ENCODE results near the gene TSSK6.

TSSK6 gene

DNA sequence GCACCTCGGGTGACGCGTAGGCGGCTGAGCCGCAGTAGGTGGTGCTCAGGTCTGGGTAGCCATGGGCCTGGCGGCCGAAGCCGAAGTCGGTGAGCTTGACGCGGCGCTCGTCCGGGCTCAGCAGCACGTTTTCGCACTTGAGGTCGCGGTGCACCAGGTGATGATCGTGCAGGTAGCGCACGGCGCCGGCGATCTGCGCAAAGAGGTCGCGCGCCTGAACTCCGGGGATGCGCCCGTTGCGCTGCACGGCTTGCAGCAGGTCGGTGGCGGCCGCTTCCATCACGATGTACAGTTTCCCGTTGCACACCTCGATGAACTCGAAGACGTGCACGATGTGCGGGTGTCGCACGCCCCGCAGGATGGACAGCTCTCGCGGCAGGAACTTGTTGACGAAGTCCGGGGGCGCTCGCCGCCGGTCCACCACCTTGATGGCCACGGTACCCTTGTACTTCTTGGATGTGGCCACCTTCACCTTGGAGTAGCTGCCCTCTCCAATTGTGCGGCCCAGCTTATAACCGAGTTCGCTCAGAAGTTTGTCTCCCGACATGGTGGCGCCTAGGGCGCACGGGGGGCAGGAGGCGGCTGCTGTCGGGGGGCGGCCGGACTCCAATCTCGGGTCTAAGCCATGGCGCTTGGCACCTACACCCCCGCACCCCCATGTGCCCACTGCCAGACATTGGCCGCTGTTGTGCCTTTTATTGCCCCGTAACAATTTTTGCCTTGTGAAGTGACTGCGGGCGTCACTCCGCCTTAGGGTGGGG lies at the start of gene TSSK6:
TSS of gene TSSK6 (minus strand) at position 668 of the 761 bp plus-strand sequence. CDS start at position 547, 121 bp downstream.
- no peak for FAIRE-seq

DNA sequence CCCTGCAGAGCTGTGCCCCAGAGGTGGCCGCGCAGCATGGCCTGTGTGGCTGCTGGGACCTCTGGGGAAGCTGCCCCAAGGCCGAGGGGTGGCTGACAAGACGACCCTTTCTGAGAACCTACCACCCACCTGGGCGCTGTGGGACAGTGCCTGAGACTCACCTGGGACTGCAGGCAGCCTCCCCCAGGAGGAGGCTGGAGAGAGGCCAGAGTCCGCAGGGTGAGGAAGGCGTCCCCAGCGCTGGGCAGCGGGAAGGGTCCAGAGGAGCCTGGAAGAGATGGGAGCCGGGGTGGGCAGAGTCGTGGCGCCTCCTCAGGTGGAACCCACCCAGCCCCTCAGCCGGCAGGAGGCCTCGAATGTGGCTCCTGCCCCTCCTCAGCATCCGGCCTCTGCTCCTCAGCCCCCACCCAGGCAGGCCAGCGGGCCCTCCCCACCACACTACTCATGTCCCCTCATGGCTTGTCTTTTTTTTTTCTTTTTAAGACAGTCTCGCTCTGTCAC lies 48.0 kb upstream of the TSSK6 start:
- FAIRE-seq = no peak

DNA sequence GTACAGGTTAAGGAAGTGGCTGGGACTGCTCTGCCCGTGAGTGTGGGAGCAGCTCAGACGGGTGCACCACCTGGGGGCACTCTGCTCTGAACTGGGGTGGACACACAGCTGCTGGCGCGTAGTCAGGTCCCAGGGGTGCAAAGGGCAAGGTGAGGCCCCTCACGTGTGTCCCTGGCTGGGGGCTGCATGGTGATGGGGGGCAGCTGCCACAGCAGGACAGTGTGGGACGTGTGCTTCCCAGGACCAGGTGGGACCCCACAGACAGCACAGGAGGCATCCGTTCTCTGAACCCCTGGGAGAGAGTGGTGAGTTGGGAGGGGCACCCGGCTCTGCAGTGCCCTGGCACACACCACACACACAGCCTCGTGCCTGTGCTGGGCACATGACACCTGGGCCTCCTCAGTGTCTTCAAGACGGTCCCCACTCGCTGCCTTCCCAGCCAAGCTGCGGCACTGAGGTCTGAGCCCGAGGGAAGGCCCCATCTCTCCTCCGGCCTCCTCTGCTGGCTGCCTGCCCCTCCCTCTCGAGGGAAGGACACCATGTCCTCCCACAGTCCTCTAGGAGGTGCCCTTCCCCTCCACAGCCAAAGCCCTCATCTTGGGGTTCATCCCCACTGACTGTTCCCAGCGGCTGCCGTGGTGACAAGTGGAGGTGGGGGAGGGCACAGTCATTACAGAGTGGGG lies 47.5 kb upstream of the TSSK6 start:
- no peak for FAIRE-seq

DNA sequence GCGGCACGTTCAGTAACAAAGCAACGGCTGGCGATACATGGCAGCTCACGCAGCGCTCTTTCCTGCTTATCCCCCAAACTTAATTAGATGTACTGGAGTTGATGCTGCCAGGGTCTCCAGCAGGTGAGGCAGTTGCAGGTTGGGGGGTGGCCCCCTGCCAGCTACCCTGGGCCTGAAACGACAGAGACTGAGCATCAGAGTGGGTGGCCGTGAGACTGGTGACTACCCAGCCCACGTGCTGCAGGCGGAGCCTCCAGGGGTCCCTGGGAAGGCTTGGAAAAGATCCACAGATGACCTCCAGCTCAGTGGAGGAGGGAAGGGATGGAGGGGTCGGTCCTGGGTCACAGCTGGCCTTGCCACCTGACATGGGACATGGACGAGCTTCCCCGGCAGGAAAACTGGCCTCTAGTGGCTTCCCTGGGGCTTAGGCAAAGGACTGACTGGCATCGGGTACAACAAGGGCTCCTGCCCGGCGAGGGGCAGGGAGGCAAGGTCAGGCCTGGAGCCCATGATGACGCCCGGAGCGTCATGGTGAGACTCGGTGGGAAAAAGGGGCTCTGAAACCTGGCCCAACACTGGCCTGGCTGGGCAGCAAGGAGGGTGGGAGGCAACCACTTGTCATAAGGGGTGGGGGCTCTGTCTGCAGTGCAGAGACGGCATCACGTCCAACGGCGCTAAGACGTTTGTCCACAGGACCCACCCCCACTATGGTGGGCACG lies 46.8 kb upstream of the TSSK6 start:
- no peak for FAIRE-seq

DNA sequence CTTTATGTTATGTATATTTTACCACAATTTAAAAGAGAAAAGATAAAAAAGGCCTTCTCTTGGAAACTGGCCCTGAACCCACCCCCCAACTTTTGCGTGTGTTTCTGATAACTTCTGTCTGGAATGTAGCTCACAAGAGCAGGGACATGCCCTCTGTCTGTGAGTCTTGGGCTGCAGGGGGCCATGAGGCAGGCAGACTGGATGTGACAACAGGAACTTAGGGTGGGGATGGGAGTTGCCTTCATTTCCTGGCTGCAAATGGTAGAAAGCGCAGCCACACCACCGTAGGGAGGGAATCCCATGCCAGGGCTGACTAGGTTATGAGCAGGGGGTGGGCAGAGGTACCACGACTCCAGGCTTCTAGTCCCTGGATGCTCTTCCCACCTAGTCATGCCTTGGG lies 44.6 kb upstream of the TSSK6 start:
- no peak for FAIRE-seq

DNA sequence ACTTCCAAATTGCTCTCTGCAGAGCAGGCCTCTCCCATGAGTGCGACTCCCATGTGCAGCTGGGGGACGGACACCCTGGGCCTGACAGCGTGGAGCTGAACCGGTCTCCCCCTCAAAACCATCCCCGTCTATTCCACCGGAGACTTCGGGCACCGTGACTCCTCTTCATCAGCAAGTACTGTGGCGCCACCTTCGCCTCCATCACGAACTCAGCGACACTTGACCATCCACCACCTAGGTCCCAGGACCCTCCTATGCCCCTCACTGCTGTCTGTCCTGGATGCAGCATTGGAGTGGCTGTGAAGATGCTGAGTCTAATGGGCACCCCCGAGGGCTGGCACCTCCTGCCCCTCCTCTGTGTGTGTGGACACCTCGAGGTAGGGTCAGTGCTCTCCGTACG lies 43.3 kb upstream of the TSSK6 start:
- FAIRE-seq = no peak

DNA sequence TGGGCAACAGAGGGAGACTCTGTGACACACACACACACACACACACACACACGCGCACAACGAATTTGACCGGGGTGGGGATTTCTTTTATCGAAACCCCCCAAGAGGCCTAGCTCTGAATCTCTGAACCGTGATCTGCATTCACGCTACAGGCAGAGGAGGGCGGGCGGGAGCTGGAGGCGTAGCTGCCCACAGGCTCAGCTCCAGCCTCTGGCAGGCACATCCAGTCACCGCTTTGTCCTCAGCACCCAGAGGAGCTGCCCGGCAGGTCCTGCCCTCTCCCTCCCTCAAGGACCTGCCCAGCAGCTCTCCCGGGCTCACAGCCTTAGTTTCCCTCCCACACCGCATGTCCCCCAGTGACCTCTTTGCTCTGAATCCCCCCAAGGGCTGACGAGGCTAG lies 42.7 kb upstream of the TSSK6 start:
- no peak for FAIRE-seq

DNA sequence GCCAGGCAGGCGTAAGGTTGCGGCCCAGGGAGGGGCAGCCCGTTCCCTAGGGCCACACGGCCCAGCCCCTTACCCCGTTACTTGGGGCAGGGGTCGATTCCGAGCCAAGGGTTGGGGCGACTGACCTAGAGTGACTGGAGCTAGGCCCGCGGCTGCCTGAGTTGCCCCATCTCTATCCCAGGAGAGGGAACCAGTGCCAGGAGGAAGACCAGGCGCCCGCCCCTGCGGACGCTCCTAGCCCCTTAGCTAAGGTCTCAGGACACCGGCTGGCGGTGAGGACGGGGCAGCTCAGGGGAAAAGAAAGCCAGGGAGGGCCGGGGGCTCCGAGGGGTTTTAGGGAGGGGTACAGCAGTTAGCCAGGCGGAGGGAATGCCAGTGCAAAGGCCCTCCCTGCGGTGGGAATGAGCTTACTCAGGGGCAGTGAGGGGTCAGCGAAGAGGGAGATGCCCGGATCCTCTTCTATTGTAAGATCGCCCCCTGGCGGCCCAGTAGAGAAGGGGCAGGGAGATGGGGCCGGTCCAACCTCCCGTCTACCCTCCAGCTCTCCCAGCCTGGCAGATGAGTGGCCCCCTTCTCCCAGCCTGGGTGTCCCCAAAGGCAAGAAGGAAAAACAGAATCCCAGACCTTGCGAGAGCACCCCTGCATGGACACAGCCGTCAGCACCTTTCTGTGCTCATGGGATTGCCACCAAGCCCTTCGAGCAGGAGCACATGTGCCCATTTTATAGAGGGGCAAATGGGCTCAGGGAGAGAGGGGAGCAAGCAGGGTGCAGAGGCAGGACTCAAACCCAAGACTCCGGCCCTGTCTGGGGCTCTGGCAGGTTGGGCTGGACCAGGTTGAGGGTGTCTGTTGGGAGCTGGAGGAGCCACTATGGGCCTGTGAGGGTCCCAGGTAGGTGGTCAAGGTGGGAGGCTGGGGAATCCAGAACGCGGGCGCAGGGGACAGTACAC lies 39.0 kb upstream of the TSSK6 start:
- no peak for FAIRE-seq

DNA sequence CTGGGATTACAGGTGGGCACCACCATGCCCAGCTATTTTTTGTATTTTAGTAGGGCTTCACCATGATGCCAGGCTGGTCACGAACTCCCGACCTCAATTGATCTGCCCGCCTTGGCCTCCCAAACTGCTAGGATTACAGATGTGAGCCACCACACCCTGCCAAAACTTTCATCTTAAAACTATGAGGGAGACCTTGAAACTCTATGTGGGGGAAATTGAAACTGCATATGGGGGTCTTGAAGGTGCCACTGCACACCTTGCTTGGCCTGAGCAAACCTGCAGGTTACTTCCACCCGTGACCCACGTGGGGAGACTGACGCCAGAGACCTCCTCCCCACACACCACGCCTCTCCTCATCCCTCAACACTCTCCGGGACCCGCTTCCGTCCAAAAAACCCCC lies 38.3 kb upstream of the TSSK6 start:
- no peak for FAIRE-seq

DNA sequence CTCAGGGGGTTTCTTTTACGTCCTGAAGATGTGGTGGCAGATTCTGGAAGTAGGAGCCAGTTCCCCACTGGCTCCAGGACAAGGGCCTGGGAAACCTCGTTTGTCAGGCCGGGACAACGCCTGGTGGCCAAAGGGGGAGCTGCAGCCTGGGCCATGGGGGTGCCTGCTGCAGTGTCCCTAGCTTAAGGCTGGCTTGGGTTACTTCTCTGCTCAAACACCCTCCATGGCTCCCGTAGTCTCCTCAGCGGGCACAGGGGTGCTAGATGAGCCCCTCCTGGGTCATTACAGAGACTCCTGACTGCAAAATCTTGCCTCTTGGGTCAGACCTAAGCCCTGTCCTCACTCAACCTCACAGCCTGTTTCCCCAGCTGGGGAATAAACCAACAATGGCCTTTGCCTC lies 37.5 kb upstream of the TSSK6 start:
- no peak for FAIRE-seq

DNA sequence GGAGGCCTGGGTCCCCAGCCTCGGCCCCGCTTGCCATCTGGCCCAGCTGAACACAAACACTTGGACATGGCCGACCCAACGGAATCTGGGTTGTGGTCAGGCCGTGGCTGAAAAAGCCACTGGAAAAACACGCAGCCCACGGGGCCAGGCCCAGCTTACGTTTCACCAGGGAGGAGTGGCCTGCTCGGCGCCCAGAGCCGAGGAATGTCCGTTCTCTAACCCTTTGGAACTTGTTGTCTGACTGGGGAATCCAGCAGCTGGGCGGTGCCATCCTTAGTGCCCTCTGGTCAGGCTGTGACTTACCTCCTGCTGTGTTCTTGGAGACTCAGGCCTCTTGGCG lies 36.5 kb upstream of the TSSK6 start:
- no peak for FAIRE-seq

DNA sequence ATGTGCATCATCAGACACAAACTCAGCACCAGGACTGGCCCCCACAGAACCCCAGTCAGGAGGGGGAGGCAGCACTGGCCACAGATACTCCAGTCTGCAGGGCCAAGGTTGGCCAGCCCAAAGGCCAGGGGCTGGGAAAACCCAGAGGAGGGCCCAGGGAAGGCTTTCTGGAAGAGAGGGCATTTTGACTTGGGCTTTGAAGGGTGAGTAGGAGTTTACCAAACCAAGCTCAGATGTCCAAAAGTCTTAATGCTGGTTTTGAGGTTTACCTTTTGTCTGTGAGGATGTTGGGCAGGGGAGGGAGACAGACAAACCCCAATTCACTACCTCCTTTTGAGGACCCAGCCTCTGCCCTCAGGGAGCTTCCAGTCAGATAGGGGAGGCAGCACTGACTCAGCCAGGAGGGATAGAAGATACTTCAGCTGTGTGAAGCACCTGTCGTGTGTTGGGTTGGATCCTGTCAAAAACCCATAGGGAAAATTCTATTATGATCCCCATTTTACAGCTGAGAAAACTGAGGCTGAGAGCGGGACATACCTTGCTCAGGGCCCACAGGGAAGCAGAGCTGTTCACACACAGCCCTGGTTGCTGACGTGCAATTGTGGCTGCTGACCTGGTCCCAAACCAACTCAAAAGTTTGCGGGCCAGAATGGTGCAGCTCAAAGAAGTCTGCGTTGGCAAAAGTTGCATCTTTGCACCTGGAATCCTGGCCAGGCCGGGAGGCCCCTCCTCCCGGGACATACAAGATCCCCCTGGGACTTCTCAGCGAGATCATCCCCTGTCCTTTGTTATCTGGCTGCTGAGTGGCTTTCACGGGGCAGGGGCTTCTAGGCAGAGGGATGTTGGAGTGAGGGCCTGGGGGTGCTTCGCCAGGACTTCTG lies 35.9 kb upstream of the TSSK6 start:
- no peak for FAIRE-seq

DNA sequence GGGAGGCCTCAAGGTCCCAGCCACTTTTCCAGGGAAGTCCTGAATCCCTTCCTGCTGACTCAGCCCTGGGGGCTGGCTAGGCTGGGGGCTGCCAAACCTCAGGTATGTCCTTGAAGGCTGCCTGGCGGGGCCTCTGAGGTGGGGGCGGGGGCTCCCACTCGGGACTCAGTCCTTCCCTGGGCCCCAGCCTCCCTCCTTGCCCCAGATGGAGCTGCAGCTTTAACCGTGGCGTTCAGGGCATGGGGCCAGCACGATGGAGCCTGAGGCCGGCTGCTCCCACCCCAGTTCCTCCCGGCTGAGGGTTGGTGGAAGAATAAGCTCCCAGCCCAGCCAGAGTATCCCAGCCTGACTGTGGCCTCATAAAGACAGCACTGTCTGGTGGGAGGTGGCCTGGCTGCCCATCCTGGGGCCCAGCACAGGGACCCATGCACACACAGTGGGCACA lies 35.2 kb upstream of the TSSK6 start:
- no peak for FAIRE-seq

DNA sequence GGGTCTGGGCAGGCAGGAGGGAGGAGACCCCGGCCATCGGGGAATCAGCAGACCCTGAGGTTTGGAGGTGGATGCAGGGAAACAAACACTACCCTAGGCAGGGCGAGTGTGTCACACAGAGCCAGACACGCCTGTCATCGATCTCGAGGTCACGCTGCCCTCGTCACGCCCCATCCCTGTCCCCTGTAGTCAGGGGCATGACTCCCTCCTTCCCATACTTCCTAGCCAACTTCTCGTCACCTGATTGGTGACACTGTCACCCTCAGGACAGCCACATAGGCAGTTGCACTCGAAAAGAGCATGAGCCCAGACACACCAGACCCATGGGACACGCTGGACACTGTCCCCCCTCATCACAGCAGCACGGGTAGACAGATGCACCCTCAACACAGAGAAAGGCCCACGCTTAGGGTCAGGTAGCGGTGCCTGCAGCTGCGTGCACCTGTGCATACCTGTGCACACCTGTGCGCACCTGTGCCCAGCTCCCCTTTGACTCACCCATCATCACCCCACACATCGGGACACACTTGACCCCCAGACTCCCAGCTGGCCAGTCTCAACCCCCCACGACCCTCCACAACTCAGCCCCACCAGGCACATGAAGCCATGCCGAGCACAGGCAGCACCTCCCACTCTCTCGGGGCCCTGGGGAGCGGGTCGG lies 34.6 kb upstream of the TSSK6 start:
- FAIRE-seq = no peak

DNA sequence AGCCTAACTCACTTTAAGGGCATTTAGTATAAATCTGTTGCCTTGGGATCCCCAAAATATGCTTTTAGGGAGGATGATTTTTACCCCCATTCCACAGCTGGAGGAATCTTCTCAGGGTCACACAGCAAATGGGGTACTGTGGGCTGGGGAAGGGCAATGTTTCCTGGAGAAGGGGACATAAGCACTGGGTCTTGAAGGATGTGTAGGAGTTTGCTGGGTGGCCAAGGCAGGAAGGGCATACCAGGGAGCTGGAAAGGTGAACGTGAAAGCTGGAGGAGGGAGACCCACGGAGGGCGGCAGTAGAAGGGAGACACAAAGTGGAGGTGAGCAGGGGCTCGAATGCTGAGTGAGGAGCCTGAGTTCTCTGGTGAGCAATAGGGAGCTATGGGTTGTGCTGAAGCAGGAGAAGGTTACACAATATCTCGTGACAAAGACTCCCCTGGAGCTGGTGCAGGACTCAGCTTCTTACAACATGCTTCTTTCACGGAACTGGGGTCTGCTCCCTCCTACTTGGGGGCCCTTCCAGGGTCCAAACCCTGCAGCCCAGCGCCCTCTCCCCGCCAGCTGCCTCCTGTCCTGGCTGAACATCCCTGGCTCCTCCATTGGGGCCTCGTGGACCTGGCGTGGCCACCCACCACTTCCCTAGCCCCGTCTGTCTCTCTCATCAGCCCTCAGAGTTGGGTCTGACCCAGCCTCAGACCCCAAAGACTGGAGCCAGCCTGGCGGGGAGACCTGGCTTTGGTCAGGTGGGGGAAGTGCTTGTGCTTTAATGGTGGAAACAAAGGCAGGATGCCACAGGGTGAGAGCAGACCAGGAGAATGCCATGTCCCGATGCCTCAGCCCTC lies 33.8 kb upstream of the TSSK6 start:
- FAIRE-seq = no peak

DNA sequence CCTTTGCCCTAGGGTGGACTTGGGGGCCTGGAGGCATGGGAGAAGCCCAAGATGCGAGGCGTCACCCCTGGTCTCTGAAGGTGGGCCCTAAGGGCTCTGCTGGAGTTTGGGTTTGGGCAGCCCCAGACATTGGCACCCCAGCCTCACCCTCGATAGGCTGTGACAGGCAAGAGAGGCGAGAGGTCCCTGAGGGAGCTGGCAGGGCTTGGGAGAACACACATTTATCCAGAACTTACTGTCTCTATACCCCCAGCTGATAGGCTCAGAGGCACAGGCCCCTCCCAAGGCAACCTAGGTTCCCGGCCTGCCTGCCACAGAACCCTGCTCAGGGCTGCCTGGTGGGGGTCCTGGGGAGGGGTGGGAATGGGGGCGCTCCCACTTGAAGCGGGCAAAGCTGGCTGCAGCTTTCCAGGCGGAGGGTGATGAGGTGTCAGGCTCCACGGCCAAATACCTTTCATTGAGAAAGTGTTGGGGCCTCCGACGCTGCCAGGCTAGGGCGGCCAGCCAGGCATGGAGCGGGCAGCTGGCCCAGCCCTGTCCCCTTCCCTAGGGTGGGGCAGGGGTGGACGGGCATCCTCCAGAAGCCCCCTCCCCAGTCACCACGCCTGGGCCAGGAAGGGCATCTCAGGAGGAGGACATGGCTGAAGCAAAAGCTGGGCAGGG lies 32.5 kb upstream of the TSSK6 start:
- FAIRE-seq = no peak

DNA sequence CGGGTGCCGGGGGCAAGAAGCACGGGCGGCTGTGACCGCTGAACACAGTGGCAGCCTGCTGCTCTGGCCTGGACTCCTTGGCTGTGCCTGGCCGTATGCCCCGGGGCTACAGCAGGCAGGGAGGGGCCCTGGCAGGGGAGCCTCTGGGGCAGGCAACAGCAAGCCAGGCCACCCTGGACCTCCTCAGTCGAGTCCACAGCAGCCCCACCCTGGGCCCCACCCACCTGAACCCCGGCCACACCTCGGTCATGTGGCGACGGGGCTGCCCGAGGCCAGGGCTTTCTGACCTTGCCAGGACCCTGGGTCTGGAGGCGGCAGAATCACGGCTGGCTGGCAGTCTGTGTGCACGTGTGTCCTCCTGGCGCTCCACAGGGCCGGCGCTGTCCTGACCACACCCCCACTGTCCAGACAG lies 31.4 kb upstream of the TSSK6 start:
- FAIRE-seq = no peak

DNA sequence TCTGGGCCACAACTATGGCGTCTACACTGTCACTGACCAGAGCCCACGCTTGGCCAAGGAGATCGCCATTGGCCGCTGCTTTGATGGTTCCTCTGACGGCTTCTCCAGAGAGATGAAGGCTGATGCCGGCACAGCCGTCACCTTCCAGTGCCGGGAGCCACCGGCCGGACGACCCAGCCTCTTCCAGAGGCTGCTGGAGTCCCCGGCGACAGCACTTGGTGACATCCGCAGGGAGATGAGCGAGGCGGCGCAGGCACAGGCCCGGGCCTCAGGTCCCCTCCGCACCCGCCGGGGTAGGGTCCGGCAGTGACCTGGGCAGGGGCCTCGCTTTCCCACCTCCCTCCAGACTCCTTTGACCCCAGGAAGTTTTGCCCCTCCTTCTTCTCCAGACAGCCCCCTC lies 30.4 kb upstream of the TSSK6 start:
- FAIRE-seq = no peak

DNA sequence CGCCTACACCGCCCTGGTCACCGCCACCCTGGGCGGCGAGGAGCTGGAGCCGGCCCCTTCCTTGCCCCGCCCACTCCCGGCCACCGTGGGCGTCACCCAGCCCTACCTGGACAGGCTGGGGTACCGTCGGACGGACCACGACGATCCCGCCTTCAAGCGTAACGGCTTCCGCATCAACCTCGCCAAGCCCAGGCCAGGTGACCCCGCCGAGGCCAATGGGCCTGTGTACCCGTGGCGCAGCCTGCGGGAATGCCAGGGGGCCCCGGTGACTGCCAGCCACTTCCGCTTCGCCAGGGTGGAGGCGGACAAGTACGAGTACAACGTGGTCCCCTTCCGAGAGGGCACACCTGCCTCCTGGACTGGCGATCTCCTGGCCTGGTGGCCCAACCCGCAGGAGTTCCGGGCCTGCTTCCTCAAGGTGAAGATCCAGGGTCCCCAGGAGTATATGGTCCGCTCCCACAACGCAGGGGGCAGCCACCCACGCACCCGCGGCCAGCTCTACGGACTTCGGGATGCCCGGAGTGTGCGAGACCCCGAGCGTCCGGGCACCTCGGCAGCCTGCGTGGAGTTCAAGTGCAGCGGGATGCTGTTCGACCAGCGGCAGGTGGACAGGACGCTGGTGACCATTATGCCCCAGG lies 29.7 kb upstream of the TSSK6 start:
- no peak for FAIRE-seq
